Measurements from ENCODE around the gene EGLN2.

The EGLN2 gene

DNA sequence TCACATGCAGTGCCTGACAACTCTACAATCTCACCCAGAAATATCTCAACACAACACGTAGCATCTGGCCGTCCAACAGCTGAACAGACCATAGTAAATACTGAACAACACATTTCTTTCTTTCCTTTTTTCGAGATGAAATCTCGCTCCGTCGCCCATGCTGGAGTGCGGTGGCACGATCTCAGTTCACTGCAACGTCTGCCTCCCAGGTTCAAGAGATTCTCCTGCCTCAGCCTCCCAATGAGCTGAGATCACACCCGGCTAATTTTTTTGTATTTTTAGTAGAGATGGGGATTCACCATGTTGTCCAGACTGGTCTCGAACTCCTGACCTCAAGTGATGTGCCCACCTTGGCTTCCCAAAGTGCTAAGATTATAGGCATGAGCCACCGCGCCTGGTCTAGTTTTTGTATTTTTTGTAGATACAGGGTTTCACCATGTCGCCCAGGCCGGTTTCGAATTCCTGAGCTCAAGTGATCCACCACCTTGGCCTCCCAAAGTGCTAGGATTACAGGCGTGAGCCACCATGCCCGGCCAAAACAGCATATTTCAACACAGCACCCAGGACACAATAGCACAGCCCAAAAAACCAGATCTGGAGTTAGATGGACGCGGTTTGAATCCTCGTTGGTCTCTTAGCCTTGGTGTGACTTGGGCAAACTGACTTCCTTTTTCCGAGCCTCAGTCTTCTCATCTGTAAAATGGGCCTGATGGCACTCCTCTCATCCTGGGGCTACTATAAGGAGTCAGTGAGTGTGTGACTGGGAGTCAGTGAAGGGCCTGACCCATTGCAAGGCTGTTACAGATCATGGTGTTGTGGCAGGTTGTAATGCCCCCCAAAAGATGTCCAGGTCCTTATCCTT, 28.6 kb downstream of the EGLN2 start:
- no peak overlapping the region for H3K4me3 ChIP-seq (ENCODE audit: low read depth, low read length)
- POLR2A ChIA-PET = no interaction called here
- no peaks in the 10 kb centered on the region for H3K9me3 ChIP-seq (ENCODE audit: control insufficient read depth, insufficient read depth, low read depth, low read length)
- peaks cover 21% of the 10 kb centered on the region for H3K4me1 ChIP-seq (ENCODE audit: control insufficient read depth, insufficient read depth, low read length)
- CTCF ChIA-PET = interaction anchor here (0.6 to 2.3 kb wide), 5 partner anchors 8 to 193 kb away, joined by 3 to 11 read pairs (median 3); no protein-coding TSS in a partner anchor
- peaks cover 9 to 14% of the 10 kb centered on the region in 2 experiments; a peak in 2 of 3 replicates for H3K36me3 ChIP-seq (ENCODE audit: control insufficient read depth in 2 of 2, insufficient read depth in 1 of 2, low read length in 2 of 2)
- H3K27ac ChIP-seq (ENCODE audit: extremely low read depth, low read depth, low read length) = no peak overlapping the region
- peak; percentile 79 for TF ChIP-seq ZNF580 (tag by site-specific recombination; IDR thresholded peaks at IDR 0.05)
- TF ChIP-seq, protein P1, sequence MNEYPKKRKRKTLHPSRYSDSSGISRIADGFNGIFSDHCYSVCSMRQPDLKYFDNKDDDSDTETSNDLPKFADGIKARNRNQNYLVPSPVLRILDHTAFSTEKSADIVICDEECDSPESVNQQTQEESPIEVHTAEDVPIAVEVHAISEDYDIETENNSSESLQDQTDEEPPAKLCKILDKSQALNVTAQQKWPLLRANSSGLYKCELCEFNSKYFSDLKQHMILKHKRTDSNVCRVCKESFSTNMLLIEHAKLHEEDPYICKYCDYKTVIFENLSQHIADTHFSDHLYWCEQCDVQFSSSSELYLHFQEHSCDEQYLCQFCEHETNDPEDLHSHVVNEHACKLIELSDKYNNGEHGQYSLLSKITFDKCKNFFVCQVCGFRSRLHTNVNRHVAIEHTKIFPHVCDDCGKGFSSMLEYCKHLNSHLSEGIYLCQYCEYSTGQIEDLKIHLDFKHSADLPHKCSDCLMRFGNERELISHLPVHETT (tag by site-specific recombination; IDR thresholded peaks at IDR 0.05) = 0 out of 2 replicates have a peak, but pooled peaks have one; percentile 21
- TF ChIP-seq ZNF211 (tag by site-specific recombination; IDR thresholded peaks at IDR 0.05; ENCODE audit: low read depth) = no peak
- TF ChIP-seq ZNF544 (tag by site-specific recombination; IDR thresholded peaks at IDR 0.05) = no peak
- TF ChIP-seq, protein P2, sequence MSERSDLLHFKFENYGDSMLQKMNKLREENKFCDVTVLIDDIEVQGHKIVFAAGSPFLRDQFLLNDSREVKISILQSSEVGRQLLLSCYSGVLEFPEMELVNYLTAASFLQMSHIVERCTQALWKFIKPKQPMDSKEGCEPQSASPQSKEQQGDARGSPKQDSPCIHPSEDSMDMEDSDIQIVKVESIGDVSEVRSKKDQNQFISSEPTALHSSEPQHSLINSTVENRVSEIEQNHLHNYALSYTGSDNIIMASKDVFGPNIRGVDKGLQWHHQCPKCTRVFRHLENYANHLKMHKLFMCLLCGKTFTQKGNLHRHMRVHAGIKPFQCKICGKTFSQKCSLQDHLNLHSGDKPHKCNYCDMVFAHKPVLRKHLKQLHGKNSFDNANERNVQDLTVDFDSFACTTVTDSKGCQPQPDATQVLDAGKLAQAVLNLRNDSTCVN (tag by site-specific recombination; optimal IDR thresholded peaks at IDR 0.05) = peak; percentile 1
- TF ChIP-seq, protein P3, sequence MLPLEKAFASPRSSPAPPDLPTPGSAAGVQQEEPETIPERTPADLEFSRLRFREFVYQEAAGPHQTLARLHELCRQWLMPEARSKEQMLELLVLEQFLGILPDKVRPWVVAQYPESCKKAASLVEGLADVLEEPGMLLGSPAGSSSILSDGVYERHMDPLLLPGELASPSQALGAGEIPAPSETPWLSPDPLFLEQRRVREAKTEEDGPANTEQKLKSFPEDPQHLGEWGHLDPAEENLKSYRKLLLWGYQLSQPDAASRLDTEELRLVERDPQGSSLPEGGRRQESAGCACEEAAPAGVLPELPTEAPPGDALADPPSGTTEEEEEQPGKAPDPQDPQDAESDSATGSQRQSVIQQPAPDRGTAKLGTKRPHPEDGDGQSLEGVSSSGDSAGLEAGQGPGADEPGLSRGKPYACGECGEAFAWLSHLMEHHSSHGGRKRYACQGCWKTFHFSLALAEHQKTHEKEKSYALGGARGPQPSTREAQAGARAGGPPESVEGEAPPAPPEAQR (tag by site-specific recombination; IDR thresholded peaks at IDR 0.05) = 0 out of 2 replicates have a peak, but pooled peaks have one; percentile 23
- TF ChIP-seq ZNF629 (tag by site-specific recombination; IDR thresholded peaks at IDR 0.05) = 0 out of 2 replicates have a peak, but pooled peaks have one; percentile 17
- TF ChIP-seq, protein P4, sequence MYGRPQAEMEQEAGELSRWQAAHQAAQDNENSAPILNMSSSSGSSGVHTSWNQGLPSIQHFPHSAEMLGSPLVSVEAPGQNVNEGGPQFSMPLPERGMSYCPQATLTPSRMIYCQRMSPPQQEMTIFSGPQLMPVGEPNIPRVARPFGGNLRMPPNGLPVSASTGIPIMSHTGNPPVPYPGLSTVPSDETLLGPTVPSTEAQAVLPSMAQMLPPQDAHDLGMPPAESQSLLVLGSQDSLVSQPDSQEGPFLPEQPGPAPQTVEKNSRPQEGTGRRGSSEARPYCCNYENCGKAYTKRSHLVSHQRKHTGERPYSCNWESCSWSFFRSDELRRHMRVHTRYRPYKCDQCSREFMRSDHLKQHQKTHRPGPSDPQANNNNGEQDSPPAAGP (tag by site-specific recombination; IDR thresholded peaks at IDR 0.05) = peak; percentile 34; the same call in 1 of the 2 replicates
- TF ChIP-seq ZNF239 (tag by site-specific recombination; IDR thresholded peaks at IDR 0.05) = 0 out of 2 replicates have a peak, but pooled peaks have one; percentile 62
- TF ChIP-seq ZNF785 (tag by site-specific recombination; IDR thresholded peaks at IDR 0.05) = no peak
- no peak for TF ChIP-seq ZNF394 (tag by site-specific recombination; IDR thresholded peaks at IDR 0.05; ENCODE audit: borderline replicate concordance)
- peak; percentile 52; the same call in 1 of the 2 replicates for TF ChIP-seq KLF8 (tag by site-specific recombination; IDR thresholded peaks at IDR 0.05)
- TF ChIP-seq, protein P5, sequence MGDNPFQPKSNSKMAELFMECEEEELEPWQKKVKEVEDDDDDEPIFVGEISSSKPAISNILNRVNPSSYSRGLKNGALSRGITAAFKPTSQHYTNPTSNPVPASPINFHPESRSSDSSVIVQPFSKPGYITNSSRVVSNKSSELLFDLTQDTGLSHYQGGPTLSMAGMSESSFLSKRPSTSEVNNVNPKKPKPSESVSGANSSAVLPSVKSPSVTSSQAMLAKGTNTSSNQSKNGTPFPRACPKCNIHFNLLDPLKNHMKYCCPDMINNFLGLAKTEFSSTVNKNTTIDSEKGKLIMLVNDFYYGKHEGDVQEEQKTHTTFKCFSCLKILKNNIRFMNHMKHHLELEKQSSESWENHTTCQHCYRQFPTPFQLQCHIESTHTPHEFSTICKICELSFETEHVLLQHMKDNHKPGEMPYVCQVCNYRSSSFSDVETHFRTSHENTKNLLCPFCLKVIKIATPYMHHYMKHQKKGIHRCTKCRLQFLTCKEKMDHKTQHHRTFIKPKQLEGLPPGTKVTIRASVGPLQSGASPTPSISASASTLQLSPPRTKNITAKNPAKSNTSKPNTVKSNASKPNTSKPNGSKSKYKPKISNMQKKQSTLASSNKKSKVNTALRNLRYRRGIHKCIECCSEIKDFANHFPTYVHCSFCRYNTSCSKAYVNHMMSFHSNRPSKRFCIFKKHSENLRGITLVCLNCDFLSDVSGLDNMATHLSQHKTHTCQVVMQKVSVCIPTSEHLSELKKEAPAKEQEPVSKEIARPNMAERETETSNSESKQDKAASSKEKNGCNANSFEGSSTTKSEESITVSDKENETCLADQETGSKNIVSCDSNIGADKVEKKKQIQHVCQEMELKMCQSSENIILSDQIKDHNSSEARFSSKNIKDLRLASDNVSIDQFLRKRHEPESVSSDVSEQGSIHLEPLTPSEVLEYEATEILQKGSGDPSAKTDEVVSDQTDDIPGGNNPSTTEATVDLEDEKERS (tag by site-specific recombination; IDR thresholded peaks at IDR 0.05) = peak; percentile 72; the same call in 1 of the 2 replicates
- 0 out of 2 replicates have a peak, but pooled peaks have one; percentile 39 for TF ChIP-seq ZNF24 (tag by site-specific recombination; IDR thresholded peaks at IDR 0.05)
- peak; percentile 72 for TF ChIP-seq ZNF391 (tag by site-specific recombination; IDR thresholded peaks at IDR 0.05; ENCODE audit: borderline replicate concordance, low read depth)
- no peak for TF ChIP-seq YY2 (tag by site-specific recombination; IDR thresholded peaks at IDR 0.05)
- no peak for TF ChIP-seq ZNF501 (tag by site-specific recombination; IDR thresholded peaks at IDR 0.05)
